Hepatocyte (in vitro differentiated cells): ENCODE data around the gene NDUFAF8.

Experiments
- EZH2 ChIP-seq: fragments of 200-600 bp; sonication (generic); IDR thresholded peaks from 2 replicates; pipeline ENCODE4 v1.6.1; 2016; ENCODE audit warnings: antibody characterized with exemption, mild to moderate bottlenecking, borderline replicate concordance
- EZH2phosphoT487 ChIP-seq: fragments of 200-600 bp; sonication (generic); IDR thresholded peaks from one replicate; pipeline ENCODE4 v1.6.1; 2018; ENCODE audit warnings: antibody characterized with exemption, mild to moderate bottlenecking, low read depth, moderate library complexity; ENCODE audit not compliant: unreplicated experiment, severe bottlenecking
- TF ChIP-seq, protein P1 (sequence below): fragments of 200-600 bp; sonication (generic); IDR thresholded peaks from 2 replicates; pipeline ENCODE4 v1.5.1; 2016; ENCODE audit warnings: antibody characterized with exemption, mild to moderate bottlenecking; ENCODE audit not compliant: poor library complexity

GRCh38 chr17:81191646-81192045 is 47.5 kb upstream of the NDUFAF8 start:
- TF ChIP-seq, protein P1, sequence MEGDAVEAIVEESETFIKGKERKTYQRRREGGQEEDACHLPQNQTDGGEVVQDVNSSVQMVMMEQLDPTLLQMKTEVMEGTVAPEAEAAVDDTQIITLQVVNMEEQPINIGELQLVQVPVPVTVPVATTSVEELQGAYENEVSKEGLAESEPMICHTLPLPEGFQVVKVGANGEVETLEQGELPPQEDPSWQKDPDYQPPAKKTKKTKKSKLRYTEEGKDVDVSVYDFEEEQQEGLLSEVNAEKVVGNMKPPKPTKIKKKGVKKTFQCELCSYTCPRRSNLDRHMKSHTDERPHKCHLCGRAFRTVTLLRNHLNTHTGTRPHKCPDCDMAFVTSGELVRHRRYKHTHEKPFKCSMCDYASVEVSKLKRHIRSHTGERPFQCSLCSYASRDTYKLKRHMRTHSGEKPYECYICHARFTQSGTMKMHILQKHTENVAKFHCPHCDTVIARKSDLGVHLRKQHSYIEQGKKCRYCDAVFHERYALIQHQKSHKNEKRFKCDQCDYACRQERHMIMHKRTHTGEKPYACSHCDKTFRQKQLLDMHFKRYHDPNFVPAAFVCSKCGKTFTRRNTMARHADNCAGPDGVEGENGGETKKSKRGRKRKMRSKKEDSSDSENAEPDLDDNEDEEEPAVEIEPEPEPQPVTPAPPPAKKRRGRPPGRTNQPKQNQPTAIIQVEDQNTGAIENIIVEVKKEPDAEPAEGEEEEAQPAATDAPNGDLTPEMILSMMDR: no peak
- TF ChIP-seq EZH2 (no peak), EZH2phosphoT487 (no peak)
